Natural killer cell (primary cell): ENCODE data around the gene NME9. TPM values are rescaled to one million over a fixed set of nuclear protein-coding genes. Genes with fewer than 3 reads are reported as not detected.

Experiments
- ATAC-seq, 3 donors: fragments of 150-1000 bp in 2 of 3; fragments of 200-7000 bp in 1 of 3; cut with Tn5 transposase; 1 replicate in 1 of 3; 2 replicates in 2 of 3; pipeline ENCODE4 v1.10.0; 2021; ENCODE audit warnings: mild to moderate bottlenecking in 2 of 3, moderate library complexity in 2 of 3
- DNase-seq, 2 donors: peaks; one replicate each; pipeline versions ENCODE4 v3.0.0 to v3.0.0-alpha.2; 2013 to 2021; ENCODE audit warnings: mixed read lengths in 1 of 2
- H3K27ac ChIP-seq: one replicate; pipeline ENCODE4 v1.5.1; 2013; ENCODE audit warnings: mild to moderate bottlenecking, low read length
- H3K27me3 ChIP-seq: one replicate; pipeline ENCODE4 v1.6.1; 2013; ENCODE audit warnings: low read length; ENCODE audit not compliant: control insufficient read depth, insufficient read depth
- H3K36me3 ChIP-seq: one replicate; pipeline ENCODE4 v1.6.1; 2013; ENCODE audit warnings: low read length; ENCODE audit not compliant: control insufficient read depth, insufficient read depth
- H3K4me1 ChIP-seq: one replicate; pipeline ENCODE4 v1.6.1; 2013; ENCODE audit warnings: low read length; ENCODE audit not compliant: control insufficient read depth, insufficient read depth
- H3K4me3 ChIP-seq: one replicate; pipeline ENCODE4 v1.5.1; 2013; ENCODE audit warnings: low read length
- H3K9me3 ChIP-seq: one replicate; pipeline ENCODE4 v1.6.1; 2013; ENCODE audit warnings: low read length; ENCODE audit not compliant: control insufficient read depth, insufficient read depth
- H3K27ac Mint-ChIP-seq, 2 donors: one replicate each; pipeline ENCODE4 v1.8.0; 2022; ENCODE audit warnings: mild to moderate bottlenecking in 2 of 2, mixed read lengths in 2 of 2, moderate library complexity in 1 of 2
- H3K27me3 Mint-ChIP-seq, 2 donors: one replicate each; pipeline ENCODE4 v1.8.0; 2022; ENCODE audit warnings: low read depth in 2 of 2, mixed read lengths in 2 of 2
- H3K36me3 Mint-ChIP-seq: one replicate; pipeline ENCODE4 v1.8.0; 2022; ENCODE audit warnings: mixed read lengths
- H3K4me1 Mint-ChIP-seq, 2 donors: one replicate each; pipeline ENCODE4 v1.8.0; 2022; ENCODE audit warnings: mixed read lengths in 2 of 2
- H3K4me3 Mint-ChIP-seq: one replicate; pipeline ENCODE4 v1.8.0; 2022; ENCODE audit warnings: mild to moderate bottlenecking, moderate library complexity, mixed read lengths
- H3K9me3 Mint-ChIP-seq, 2 donors: one replicate each; pipeline ENCODE4 v1.8.0; 2022; ENCODE audit warnings: mixed read lengths in 2 of 2
- CTCF ChIP-seq: fragments of 200-600 bp; IDR thresholded peaks from one replicate; pipeline ENCODE4 v1.8.0; 2022; ENCODE audit warnings: antibody characterized with exemption
- WGBS: methylation state at CpG from one replicate; pipeline ENCODE4 v1.1.7; 2013; ENCODE audit warnings: missing lambda C conversion rate; ENCODE audit not compliant: insufficient coverage; 5-methylcytosine and 5-hydroxymethylcytosine counted together
- intact Hi-C: fragments of 100-400 bp; cut with micrococcal nuclease; formaldehyde crosslinking; loops from one replicate; pipeline ENCODE4 v1.14.2; 2022
- total RNA-seq, 4 donors: library from RNA; stranded (reverse); fragments of 120-200 nt in 1 of 4; gene quantifications; one replicate each; pipeline versions ENCODE4 v1.2.3 to v1.2.4, GENCODE V29; 2013 to 2022

The NME9 gene
- total RNA-seq, 3 donors from 2014 or later (not counting 1 experiment from before 2014, with no cell fraction given), result not detected

DNA sequence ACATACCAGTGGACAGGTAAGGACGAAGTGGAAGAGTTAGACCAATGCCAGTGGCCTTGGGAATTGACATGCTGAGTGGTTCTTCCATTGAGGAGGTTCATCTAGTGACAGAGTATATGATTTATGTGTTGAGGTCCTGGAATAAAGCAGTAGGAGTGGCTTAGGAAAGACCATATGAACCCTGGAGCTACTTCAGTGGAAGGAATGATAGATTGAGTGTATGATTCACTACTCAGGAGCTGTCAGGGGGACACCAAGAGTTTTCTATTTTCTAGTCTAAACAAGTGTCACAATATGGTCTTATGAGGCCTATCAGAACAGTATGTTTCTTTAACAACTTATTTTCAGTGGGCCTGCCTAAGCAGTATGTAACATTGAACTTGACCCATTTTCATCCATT, 63.9 kb downstream of the NME9 start:
- Histone ChIP-seq H3K27ac (no peak overlapping the region), H3K4me1 (no peaks in the 10 kb centered on the region), H3K4me3 (no peak overlapping the region), H3K9me3 (no peaks in the 10 kb centered on the region), H3K27me3 (no peaks in the 10 kb centered on the region), H3K36me3 (peaks cover 21% of the 10 kb centered on the region)
- no peak for TF ChIP-seq CTCF
- 97% methylated on average over 1 of the region's 1 CpG for WGBS
- Mint-ChIP-seq H3K9me3 (no peaks in the 10 kb centered on the region), H3K27ac (no peak overlapping the region), H3K4me3 (no peak overlapping the region), H3K27me3 (no peaks in the 10 kb centered on the region), H3K36me3 (peaks cover 8% of the 10 kb centered on the region), H3K4me1 (no peaks in the 10 kb centered on the region)
- ATAC-seq, result no peak
- intact Hi-C loops, result no loop called here
- no peak for DNase-seq

DNA sequence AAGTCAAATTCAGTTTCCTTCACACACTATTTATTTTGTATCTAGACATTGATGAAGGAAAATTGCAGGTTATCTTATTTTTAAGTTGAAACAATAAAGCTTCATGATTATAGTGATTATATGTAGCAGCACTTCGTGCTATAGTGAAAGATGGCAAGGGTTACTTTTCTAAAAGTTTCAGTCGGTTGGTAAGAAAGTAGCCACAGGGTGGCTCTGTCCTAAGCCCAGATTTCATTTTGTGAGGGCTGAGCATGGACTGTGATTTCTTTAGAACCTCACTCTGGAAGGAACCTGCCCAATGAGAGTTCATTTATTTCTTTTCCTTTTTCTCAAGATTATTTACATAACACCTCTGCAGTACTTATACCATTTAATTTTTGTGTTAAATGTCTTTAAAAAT, 66.5 kb downstream of the NME9 start:
- no peak overlapping the region for H3K27ac Mint-ChIP-seq
- no peaks in the 10 kb centered on the region for H3K9me3 Mint-ChIP-seq
- intact Hi-C loops, result no loop called here
- H3K4me1 ChIP-seq, result no peaks in the 10 kb centered on the region
- peaks cover 8% of the 10 kb centered on the region for H3K36me3 Mint-ChIP-seq
- H3K27ac ChIP-seq, result no peak overlapping the region
- no peaks in the 10 kb centered on the region for H3K27me3 ChIP-seq
- no peak overlapping the region for H3K4me3 Mint-ChIP-seq
- no peak for ATAC-seq
- no peaks in the 10 kb centered on the region for H3K27me3 Mint-ChIP-seq
- 88% methylated on average over 2 of the region's 2 CpGs for WGBS
- H3K4me3 ChIP-seq, result no peak overlapping the region
- peaks cover 16% of the 10 kb centered on the region for H3K36me3 ChIP-seq
- no peak for TF ChIP-seq CTCF
- DNase-seq, result no peak
- H3K9me3 ChIP-seq, result no peaks in the 10 kb centered on the region
- H3K4me1 Mint-ChIP-seq, result peaks cover 0 to under 1% of the 10 kb centered on the region in 2 donors

GRCh38 chr3:138260611-138261010, 69.0 kb downstream of the NME9 start:
- Mint-ChIP-seq H3K27me3 (no peaks in the 10 kb centered on the region), H3K27ac (no peak overlapping the region), H3K9me3 (no peaks in the 10 kb centered on the region)

More at GRCh38 chr3:138260611-138261010, 69.0 kb downstream of the NME9 start:
- H3K36me3 ChIP-seq, result peaks cover 9% of the 10 kb centered on the region
- no peak overlapping the region for H3K4me3 ChIP-seq
- peaks cover 0 to 4% of the 10 kb centered on the region in 2 donors for H3K4me1 Mint-ChIP-seq
- 90% methylated on average over 1 of the region's 1 CpG for WGBS
- intact Hi-C loops, result no loop called here
- DNase-seq (no peak), ATAC-seq (no peak)
- no peak overlapping the region for H3K4me3 Mint-ChIP-seq
- no peaks in the 10 kb centered on the region for H3K9me3 ChIP-seq
- H3K27ac ChIP-seq, result no peak overlapping the region
- H3K4me1 ChIP-seq, result no peaks in the 10 kb centered on the region
- H3K27me3 ChIP-seq, result no peaks in the 10 kb centered on the region
- TF ChIP-seq CTCF, result no peak
- H3K36me3 Mint-ChIP-seq, result no peaks in the 10 kb centered on the region
